Daoy (cell line): ENCODE data around the gene CTNND2. TPM values are rescaled to one million over a fixed set of nuclear protein-coding genes. Genes with fewer than 3 reads are reported as not detected.

Experiments
- DNase-seq: peaks from one replicate; pipeline ENCODE4 v3.0.0-alpha.2; 2015; ENCODE audit warnings: low read depth
- total RNA-seq: library from RNA; depleted of rRNA; stranded (reverse); fragments of >200 nt; shearing (Covaris generic); gene quantifications from 2 replicates; pipeline ENCODE4 v1.2.3, GENCODE V29; 2014

CTNND2 gene
- total RNA-seq, 1 experiment from 2014 or later: 4.5 TPM

DNA sequence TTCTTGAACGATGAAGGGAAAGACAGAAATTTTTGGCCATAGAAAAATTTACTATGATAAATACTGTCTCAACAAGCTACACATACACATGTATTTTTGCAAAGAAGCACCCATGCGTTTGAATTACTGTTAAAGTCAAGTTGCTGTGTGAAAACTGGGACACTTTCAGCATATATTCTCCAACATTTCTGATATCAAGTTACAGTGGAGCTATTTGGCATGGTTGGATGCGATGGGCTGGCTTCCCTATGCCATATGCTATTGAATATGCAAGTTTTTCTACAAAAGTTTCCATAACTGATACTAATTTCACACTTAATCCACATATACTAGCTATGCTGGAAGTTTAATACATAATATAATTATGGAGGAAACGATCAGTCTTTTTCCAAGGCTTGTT lies 381.4 kb downstream of the CTNND2 start:
- no peak for DNase-seq

DNA sequence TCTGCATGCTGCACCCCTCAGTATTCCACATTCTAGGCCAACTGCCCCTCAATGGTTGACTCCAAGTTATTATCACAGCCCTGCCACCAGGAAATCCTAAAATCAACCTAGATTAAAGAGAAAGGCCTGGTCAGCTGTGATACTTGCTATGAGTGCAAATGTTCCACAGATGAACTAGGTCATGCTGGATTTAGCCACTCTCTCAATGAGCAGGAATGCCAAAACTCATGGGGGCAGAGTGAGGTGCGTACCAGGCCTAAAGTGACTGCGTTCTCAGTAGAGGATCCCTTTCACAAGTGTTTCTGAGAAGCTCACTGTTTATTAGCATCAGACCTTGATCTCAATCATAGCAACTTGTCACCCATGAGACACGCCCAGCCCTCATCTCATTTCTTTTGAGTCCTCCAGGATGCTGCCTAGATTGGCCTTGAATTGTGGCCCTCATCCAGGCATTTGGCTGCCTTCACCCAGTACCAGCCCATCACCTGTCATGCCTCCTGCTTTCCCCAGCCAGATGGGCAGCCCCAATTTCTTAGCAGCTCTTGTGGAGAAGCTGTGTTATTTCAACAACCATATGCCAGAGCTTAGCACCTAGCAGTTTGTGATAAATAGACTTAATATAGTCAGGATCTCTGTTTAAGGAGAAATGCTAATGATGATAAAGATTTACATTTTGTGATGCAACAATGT lies 383.9 kb downstream of the CTNND2 start:
- no peak for DNase-seq

DNA sequence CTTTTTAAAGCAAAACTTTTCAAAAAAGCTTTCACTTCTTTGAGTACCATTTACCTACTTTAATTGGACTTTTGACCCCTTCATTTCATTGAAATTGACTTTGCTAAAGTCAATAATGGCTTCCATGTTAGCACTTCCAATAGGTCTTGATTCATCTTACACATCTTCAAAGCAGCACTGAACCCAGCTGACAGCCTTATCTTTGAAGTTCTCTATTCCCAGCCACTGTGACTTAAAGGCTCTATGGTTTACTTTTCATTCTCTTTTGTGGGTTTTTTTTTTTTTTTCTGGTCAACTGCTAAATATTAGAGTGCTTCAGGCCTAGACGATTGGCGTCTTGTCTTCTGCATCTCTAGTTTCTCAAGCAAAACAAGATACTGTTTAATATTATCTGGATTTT lies 385.0 kb downstream of the CTNND2 start:
- no peak for DNase-seq

DNA sequence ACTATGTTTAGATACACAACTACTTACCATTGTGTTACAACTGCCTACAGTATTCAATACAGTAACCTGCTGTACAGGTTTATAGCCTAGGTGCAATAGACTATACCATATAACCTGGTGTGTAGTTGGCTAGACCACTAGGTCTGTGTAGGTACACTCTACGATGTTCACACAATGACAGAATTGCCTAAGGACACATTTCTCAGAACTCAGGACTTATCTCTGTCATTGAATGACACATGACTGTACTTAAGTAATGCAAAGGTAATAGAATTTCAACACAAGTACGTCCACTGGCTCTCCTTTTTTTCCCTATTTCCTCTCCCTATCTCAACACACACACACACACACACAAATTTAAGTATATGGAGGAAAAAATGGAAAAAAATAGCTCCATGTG lies 385.6 kb downstream of the CTNND2 start:
- no peak for DNase-seq

DNA sequence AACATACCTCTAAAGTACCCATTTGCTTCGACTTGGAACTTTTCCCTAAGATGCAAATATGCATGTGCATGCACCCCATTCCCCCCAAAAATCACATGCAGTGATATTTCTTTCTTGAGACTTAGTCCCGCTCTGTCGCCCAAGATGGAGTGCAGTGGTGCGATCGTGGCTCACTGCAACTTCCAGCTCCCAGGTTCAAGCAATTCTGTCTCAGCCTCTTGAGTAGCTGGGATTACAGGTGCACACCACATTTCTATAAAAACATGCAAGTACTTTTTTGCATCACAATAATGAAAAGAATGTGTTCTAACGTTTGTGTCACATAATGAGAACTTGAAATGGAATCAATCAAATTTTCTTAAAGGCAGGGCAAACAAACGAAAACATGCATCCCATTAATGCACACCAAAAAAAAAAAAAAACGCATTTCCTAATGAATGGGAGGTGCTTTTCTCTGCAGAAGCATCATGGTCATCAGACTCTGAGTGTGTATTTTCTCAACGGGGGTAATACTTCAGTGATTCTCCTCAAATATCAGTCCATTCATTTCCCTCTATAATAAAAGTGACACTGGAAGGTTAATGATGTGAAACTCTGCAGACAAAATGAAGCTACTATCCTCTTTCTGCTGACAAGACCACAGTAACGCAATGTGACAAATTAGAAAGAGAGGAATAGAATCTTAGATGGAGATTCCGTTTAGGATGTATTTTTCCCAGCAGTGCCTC lies 389.4 kb downstream of the CTNND2 start:
- no peak for DNase-seq

DNA sequence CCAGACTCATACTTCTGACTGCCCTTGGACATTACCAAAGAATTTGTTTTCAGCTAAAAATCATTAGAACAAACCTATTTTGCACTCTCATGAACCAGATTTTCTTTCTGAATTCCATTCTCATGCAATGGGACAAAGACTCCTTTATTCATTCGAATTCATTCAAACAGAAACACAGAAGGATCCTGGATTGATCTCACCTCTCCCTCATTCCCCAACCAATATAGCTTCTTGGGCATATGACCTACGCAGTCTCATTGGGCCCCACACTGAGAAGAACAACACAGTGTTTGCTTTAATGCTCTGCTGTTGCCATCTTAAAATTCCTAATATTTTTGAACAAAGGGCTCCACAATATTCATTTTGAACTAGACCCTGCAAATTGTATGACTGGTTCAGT lies 392.4 kb downstream of the CTNND2 start:
- no peak for DNase-seq

DNA sequence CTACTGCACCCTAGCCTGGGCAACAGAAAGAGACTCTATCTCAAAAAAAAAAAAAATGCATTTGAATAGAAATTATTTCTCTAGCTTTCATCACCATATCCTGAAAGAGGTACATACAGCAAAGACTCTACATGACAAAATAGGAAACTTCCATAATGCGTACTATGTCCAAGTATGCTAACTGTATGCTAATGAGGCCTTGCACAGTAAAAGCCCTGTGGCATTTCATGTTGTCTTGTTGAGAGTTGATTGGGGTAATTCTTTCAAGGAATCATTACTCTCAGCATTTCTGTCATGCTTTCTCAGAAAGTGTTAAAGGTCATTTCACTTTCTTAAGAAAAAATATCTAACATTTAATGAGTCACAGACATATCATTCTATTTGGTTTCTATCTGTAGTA lies 393.4 kb downstream of the CTNND2 start:
- no peak for DNase-seq

DNA sequence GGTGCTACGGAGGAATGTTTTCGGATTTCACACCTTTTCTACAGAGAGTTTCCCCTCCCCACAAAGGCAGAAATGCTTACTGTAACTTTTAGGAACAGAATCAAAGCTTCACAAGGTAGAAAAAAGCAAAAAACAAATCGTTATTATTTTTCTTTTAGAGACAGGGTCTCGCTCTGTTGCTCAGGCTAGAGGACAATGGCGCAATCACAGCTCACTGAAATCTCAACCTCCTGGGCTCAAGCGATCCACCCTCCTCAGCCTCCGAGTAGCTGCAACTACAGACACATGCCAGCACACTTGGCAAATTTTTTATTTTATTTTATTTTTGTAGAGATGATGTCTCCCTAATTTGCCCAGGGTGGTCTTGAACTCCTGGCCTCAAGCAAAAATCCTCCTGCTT lies 394.5 kb downstream of the CTNND2 start:
- no peak for DNase-seq

DNA sequence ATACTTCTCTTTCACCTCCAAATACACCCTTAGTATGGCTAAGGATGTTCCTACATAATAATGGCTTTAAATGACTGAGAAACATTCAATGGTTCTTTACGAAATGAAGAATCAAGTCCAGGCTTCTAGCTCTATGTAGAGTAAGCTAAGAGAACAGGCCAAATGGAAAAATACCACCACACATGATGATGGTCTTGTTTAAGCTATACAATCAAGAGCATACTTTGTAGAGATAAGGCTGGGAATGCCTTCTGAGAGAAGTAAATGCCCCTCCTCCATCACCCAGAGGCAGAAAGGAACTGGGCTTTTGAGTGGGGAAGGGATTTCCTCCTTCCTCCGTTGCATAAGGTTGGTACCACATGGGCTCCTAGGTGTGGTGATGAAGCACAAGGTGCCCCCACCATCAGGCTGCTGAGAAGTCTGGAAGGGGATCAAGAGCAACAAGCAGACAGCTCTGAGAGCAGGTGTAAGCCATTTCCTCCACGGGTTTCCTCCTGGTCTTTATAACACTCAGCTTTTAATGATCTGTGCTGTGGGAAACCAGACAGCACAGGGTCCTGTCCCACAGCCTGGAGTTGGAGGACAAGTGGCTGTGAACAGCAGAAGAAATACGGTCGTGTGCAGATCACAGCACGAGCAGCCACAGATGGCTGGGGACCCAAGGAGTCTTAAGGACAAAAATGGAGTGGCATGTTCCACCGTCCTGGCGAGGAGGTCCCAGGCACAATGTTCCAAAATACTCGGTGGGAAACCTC lies 396.9 kb downstream of the CTNND2 start:
- DNase-seq: no peak

DNA sequence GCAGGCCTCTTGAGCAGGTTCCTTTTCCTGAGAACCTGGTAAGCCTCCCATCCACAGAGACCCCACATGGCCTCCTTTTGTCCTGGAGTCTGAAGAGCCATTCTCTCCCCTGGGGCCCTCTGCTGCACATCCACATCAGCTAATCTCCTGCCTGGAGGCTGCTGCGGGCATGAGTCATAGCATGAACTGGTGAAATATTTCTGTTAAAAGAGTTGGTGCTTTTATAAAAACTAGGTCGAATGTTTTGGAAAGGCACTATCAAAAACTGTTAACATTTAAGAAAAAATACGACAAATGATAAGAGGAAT lies 399.4 kb downstream of the CTNND2 start:
- peak; percentile 75 for DNase-seq

DNA sequence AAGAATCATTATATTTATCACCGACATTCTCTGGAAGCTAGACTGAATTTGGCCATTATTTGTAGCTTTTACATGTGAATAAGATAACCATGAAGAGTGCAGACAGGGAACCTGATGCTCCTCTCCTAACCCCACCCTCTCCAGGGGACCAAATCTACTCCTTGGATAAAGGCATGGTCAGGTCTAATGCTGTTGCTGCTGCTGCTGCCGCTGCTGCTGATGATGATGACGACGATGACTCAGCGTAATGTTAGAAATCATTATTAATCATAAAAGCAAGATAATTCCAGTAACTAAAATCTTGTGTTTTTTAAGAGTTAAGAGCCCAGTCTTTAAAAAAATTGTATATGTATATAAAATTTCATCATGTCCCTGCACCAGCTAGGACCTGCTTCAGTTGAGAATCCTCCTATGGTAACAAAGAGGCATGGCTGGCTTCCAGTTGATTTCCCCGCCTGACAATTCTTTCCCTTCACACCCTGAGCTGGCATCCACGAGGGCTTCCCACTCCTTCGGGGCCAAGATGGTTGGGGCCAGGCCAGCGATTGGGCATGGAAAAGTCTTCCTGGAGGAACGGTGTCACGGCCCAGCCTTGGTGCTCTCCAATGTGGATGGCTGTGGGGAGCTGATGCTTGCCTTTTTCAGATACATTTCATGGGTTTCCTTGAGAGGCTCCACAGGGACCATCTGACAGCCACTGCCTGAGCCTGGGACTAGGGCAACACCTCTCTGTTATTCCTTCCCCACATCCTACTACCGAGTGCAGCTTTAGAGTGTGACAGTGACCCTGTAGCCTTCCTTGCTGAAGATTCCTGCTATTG lies 400.0 kb downstream of the CTNND2 start:
- peak; percentile 24 for DNase-seq

DNA sequence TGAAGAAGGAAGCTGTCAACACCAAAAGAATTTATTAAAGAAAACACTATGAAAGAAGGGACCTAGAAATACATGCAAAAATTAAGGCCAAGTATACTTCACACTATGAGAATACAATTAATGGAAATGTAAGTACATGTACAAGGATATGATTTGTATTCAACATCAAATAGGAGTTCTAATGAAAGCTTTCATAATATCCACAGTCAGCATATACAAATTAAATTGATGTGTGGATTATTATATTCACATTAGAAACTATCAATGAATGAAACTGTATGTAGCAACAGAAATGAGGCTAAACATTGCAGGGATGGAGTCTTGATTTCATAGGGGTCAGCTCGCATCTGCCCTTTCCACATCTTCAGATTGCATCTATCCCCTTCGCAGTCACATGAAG lies 401.5 kb downstream of the CTNND2 start:
- DNase-seq: no peak

DNA sequence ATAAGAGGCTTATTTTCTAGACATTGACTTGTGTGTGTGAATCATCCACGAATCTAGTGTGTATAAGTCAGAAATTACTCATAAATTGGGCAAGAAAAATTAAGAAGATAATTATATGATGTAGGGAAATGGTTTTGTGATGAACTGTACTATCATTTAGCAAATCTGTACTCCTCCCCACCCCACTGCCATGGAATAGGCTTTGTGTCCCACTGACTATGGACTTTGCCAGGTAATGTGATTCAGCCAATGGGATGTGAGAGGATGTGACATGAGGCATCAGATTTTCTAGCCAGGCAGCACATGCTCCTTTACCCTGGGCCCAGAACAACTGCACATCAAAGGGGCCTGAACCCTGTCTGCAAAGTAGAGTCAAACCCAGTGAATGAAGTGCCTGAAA lies 406.6 kb downstream of the CTNND2 start:
- no peak for DNase-seq

DNA sequence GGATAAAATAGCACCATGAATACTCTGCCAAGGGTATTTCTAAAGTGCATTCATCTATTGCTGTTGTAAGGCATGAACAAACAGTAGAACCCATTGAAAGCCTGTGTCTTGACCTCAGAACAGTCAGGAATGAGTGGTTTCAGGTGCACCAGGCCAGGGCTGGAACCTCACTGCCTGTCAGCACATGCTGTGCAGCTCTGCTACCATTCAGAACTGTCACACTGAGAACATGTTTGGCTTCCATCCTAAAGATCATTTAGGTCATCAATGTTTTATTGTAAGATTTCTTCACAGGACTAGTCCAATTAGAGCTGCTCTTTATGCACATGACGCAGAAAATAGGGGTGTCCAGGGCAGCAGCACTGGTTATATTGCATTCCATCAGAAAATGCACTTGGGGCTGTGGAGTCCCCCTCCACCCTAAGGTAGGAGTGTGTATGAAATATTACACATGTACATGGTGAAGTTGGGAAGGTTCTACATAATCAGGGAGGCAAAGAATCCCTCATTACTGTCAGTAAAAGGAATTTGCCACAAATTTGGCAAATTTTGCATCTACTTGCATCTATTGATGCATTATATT lies 408.0 kb downstream of the CTNND2 start:
- no peak for DNase-seq

DNA sequence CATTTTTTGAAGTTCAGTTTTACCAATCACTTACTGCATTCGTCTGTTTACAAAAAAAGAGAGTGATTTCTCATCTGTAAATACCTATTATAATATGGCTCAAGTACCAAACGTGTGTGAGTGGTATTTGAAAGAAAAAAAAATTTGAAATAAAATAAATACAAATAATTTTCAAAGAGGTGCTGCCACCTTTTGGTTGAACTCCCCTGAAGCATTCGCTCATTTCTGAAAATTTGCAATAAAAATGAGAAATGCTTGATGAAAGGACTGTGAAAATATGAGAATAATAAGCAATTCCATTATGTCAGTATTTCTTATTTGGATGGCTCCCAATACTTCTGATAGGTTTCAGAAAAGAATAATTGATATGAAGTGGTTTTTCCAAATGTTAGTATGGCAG lies 409.9 kb downstream of the CTNND2 start:
- no peak for DNase-seq

DNA sequence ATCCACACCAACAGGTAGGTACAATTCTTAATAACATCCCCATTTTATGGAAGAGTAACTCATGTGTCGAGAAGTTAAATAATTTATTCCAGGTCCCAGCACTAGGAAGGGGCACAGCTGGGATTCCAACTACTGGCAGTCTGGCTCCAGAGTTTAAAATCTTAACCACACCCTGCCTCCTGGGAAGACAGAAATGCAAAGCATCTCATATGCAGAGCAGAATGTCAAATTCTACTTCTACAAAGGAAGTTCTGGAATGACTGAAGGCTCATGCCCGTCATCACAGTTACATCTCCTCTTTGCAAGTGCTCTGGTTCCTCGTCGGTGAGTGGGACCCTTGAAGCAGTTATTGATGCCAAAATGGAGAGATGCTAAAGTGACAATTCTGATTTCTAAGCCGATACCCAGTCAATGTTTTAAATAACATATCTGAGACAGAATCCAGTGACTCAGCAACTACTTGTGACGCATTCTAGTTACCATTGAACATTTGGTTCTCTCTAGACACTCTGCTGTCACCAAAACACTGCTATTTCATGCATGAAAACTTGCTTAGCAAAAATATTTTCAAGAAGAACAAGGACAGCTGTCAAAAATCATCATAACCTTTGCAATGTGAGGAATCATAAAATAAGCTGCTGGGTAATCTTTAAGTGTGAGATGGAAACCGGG lies 412.7 kb downstream of the CTNND2 start:
- no peak for DNase-seq

DNA sequence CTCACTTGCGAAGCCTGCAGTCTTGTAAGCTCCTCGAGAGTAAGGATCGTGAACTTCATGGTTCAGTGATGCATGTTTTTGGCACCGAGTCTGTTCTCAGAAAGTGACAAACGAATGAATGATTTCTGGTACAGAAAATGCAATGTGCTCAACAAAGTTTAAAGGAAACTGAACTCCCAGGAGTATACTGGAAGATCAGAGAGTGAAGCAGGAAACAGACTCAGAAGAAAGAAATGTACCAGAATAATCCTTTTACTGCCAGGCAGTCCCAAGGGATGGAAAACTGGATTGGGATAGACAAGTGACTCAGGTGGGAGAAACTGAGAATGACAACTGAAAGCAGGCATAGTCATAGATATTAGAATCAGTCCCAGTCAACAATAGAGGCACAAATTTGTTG lies 420.6 kb downstream of the CTNND2 start:
- peak; percentile 55 for DNase-seq

DNA sequence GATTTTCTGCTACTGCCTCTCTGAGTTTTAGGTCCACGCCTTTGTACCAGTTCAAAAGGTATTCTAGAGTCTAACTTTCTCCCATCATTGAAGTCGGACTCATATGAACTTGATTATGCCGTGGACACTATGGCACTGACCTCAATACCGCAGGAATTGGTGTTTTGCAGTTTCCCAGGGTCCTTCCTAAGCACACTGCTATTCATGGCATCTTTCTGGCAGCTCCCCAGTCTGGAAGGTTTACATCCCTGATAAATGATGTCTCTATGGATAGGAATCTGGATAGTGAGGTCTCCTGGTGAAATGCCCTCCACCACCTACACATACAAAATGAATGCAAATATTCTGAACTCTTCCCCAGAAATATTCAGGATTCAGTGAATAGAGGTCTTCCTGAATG lies 422.2 kb downstream of the CTNND2 start:
- peak; percentile 49 for DNase-seq

DNA sequence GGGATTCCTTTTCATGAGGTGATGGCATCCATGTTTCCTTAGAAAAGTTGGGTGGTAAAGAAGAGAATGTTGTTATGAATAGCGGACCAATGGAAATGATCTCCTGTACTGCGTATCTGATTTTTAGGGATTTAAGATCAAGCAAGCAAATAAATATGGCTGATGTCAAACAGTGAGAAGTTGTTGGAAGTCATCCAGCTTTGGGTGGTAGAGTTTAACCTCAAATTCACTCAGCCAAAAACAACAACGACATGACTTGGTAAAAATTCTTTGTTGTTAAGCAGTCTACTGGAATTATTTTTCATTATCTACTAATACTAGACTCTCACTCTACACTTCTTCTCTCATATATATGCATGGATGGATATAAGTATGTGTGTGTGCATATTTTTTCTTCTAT lies 426.5 kb downstream of the CTNND2 start:
- DNase-seq: peak; percentile 68

DNA sequence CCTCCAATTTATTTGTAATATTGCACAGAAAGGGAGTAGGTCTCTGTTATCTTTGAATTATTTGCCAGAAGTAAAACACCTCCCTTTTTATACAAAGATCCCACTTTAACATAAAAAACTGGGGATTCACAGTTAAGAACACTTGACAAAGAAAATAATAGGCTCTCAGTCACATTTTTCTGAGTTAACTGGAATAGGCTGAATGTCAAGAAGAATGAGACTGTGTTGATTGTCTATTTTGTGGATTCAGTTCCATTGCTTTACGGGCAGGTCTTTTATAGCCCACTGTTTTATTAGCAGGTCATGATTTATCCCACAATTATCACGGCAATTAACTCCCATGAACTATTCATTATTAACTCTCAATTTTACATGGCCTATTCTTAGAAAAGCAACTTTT lies 427.4 kb downstream of the CTNND2 start:
- no peak for DNase-seq

DNA sequence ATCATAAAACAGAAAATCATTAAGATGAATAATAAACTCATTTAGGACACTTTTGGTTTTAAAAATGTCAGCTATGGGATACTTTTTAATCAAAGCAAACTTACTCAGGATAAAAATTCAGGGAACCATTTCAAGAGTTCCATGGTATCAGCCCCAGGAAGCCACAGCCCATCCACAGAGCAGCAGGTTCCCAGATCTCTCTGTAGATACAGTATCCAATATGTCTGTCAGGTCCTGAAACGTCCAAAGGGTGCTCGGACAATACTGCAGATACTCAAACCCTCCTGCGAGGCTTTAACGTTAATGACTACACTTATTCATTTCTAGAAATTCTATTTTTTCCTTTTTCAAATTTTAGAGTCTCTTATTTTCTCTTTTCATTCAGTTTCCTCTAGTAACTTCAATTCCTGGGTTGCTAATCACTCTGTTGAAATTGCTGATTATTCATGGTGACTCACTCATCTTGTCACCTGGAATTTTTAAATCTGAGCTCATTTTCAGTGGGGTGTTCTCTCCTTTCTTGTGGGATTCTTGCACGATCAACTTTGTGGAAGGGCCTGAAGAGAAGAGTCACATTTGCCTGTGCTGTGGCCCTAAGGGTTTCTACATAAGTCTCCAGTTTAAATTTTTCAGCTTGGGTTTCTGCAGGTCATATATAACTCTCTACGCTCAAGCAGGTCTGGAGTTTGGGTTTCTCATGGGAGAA lies 435.8 kb downstream of the CTNND2 start:
- peak; percentile 53 for DNase-seq
